ENCODE measurements around the gene TMCO2.

- no peak for TF ChIP-seq POLR2A (IDR thresholded peaks at IDR 0.05; ENCODE audit: low read length)
- TF ChIP-seq GATA1 (IDR thresholded peaks at IDR 0.05; ENCODE audit: low read depth, low read length): no peak
These were observed 28.4 kb downstream of the TMCO2 start for GRCh38 chr1:40276122-40276521.

Measured in erythroblast (primary cell).